GM18909 (cell line): ENCODE results near the gene C1orf115.
A peak's percentile ranks its signal among the peaks of the same experiment; 100 is the strongest.
"Not testable (repeated sequence)": the region's sequence is repeated elsewhere in the genome, so short reads cannot be mapped to it uniquely, and the experiment has no call there.

ENCODE experiments used
- ATAC-seq: cut with Tn5 transposase; IDR thresholded peaks from one replicate; pipeline ENCODE4 v1.9.1; 2021; ENCODE audit warnings: mild to moderate bottlenecking; ENCODE audit not compliant: unreplicated experiment, poor library complexity

Gene C1orf115

DNA sequence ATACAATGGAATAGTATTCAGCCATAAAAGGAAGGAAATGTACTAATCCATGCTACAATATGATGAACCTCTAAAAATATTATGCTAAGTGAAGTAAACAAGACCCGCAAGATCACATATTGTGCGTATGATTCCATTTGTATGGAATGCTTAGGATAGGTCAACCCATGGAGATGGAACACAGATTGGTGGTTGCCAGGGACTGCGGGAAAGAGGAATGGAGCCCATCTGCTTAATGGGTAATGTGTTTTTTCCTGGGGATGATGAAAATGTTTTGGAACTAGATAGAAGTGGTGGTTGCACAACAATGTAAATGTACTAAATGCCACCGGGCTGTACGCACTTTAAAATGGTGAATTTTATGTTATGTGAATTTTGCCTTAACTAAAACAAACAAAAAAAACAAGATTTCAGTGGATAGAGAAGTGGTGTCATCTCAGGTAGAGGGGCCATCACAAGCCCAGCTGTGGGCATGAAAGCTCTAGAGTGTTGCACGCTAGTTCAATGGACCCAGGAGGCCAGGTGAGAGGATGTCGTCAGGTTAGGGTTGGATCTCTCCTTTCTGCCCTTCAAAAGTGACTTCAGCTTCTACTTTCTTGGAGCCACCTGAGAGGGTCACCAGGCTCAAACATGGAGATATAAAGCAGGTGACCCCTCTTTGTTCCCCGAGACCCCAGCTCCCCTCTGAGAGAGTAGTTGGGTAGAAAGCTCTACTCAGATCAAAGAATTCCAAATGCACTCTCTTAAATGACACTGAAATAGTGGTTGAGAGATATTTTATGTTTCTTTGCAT is 2.5 kb downstream of the C1orf115 start:
- no peak for ATAC-seq

DNA sequence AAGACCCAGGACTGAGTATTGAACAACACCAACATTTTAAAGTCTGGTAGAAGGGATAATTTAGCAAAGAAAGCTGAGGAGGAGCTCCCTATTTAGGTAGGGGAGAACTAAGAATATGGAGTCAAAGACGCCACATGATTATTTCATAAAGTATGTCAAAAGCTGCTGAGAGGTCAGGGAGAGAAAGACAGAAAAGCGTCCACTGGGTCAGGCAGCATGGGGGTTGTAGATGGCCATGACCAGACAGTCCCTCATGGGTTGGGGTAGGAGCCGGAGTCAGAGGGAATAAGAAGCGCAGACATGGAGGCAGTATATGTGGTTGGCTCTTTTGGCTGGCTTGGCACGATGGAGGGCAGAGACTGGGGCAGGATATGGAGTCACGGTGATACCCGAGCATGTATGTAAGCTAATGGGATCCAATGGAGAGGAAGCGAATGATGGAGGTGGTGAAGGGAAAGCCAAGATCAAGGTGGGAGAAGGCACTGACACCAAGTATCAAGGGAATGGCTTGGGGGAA is 4.8 kb downstream of the C1orf115 start:
- ATAC-seq: no peak

DNA sequence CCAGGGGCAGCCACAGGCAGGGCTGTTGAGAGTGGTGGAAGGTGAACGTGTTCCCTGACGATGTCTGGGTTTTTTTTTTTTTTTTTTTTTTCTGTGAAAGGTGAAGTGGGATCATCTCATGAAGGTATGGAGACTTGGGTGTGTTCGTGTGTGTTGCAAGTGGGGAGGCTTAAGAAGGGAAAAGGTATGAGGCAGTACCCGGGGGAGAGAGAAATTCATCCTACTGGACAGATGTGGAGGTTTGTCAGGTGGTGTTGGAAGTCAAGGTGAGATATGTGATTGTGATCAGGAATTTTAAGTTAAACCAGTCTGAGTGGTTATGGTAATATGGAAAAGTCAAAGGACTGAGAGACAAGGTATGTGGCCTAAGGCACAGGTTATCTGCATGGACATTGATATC is 5.3 kb downstream of the C1orf115 start:
- no peak for ATAC-seq

DNA sequence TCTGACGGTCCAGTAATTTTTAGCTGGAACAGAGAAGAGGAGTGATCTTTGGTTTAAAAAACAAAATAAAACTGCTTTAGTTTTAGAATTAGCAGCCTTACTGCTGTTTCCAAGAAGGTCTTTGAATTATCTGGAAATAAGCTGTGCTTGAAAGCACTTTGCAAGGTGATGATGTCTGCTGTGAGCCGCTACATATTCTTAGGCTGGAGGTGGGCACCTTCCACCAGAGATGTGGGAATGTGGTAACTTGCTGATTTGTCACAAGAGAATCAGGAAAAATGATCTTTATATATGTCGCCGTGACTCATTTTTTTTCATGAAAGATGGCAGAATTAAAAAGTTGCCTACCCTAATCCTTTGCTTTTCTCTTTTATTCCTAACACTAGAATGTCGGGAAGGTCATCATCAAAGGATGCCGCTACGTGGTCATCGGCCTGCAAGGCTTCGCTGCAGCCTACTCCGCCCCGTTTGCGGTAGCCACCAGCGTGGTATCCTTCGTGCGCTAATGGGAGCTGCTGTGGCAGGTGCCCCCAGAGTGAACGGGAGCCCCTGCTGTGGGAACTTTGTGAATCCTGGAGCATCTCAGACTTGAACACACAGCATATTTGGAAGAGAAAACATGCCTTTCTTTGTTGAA is 6.2 kb downstream of the C1orf115 start:
- no peak for ATAC-seq

DNA sequence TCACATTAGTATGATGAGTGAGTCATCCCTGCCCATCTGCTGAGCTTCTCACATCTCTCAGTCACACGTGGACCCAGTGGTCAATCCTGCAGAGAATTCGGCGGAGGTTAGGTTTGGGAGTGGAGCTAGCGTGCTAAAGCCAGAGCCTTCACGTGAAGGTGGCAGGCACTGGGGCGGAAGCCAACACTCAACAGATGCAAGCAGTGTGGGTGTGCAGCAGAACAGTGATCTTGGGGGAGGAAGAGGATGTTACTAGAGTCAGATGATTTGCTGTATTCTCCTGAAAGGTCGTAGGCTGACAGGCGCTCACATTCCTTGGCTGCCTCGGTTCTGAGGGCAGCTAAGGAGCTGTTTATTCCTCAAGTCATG is 6.7 kb downstream of the C1orf115 start:
- ATAC-seq: no peak

DNA sequence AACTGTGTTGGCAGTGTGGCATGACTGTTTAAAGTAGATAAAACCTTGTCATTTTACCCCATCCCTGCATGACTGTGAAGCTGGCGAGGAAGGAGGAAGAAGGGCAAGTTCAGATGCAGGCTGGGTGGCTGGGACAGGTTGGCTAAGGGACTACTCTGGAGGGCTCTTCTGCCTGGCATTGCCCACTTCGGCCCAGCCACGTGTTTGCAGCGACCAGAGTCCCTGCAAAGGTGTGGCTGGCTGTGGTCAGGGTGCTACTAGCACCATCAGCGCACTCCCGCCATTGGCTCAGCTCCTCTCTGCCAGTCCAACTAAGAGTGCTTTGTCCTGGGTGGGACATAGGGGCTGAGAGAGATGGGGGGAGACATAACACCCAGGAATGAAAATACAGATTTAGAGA is 7.2 kb downstream of the C1orf115 start:
- no peak for ATAC-seq

DNA sequence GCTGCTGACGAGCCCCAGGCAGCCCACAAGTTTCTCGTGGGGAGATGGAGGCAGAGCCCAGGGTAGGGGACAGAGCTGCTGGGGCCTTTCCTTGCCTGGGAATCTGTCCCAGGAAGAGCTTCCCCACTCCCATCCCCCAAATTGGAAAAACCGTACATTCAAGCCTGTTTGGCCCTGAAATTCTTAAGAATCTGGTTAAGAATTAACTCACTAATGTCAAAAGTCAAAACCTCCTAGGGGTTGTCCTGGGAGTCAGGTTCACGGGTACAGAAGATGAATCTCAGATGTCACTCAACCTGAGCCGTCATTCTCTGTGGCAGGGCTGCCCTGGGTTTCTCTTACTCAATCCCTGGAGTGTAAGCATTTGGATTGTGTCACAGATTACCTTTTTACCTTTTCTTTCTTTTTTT is 8.4 kb downstream of the C1orf115 start:
- no peak for ATAC-seq

DNA sequence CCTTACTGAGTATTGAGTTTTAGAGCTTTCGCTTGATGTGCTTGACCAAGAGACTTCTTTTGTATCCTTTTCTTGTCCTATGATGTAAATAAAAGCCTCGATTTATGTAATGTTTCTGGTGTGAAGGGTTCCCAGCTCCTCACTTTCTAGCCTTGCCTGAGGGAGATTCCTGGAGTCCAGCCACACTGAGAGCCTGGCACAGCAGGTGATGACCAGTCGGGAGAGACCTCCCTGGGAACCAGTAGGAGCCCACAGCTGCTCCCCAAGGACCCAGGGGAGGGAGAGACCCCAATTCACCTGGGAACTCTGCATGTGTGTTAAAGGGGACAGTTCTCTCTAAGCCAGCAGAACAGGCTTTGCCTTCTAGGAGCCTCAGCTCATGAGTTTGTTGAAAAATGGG is 8.9 kb downstream of the C1orf115 start:
- ATAC-seq: no peak

DNA sequence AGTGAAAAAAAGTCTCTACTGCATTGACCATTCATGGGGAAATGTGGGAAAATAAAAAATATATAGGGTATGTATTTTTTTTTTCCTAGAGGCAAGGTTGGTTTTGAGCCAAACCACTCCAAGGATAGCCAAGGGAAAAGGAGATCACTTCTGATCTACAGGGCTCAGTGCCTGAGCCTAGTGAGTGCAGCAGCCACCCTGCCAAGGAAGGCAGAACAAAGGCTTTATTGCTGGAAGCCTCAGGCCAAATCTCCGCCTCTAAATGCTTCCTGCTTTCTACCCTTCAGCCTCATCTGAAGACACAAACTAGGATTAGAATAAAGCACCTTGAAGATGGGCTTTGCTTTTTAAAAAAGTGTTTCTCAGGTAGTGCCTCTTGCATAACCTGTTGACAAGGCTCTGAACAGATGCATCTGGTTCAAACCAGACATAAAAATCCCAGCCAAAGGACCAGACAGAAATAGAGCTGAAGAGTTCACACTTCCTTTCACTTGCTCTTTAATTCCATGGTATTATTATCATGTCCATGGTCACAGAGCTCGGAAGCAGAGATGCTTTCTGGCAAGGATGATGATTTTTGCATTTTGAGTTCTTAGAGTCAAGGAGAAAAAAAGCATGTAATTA is 10.5 kb downstream of the C1orf115 start:
- no peak for ATAC-seq

DNA sequence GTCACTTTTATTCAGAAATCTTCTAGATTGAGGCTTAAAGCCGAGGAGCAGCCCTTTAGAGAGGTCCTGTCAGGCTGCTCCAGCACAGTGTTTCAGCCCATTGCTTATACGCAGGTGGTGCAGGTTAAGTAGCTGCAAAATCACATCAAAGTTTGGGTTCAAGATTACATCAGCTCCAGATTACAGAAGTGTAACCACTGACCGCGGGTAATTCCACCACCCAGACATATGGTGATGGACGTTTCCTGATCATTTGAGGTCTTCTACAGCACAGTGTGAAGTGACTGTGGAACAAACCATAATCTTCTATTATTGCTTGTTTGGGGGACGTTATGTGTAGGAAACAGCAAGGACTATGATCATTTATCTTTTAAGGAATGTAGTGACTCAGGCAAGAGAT is 11.8 kb downstream of the C1orf115 start:
- peak; percentile 65 for ATAC-seq

DNA sequence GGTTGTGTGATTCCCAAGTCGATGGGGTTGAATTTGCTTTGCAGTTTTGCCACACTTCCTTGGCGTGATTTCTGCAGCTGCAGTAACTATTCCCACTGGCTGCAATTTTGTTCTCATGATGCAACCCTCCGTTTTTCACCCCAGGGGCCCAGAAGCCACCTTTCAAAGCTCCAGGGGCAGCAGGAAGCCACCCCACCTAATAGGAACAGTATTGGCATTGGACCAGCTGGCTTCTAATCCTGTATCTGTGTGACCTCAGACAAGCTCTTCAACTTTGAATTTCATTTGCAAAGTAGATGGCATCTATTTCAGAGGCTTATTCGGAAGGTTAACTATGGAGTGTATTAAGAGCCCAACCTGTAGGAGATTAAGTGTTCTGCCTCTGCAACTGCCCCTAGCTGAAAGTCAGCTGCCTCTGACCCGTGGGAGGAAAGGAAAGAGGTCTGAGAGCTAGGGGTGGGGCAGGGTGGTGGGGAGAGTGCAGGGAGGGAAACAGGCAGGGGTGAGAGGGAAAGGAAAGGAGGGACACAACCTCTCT is 12.6 kb downstream of the C1orf115 start:
- no peak for ATAC-seq

DNA sequence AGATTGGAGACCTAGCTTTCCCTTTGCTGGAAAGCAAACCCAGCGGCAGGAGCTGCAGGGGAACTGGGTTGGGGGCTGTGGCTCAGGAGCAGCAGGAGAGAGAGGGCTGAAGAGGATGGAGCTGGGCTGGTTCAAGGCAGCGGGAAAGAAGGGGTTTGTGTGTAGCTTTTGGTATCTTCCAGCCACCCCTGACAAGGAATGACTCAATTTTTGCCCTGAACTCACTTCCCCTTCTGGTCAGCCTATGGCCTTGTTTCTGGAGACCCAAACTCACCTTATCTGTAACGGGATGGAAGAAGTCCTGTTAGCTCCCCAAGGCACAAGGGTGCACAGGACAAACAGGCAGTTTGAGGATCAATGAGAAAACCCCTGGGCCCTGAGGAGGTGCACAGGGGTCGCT is 13.1 kb downstream of the C1orf115 start:
- ATAC-seq: no peak

DNA sequence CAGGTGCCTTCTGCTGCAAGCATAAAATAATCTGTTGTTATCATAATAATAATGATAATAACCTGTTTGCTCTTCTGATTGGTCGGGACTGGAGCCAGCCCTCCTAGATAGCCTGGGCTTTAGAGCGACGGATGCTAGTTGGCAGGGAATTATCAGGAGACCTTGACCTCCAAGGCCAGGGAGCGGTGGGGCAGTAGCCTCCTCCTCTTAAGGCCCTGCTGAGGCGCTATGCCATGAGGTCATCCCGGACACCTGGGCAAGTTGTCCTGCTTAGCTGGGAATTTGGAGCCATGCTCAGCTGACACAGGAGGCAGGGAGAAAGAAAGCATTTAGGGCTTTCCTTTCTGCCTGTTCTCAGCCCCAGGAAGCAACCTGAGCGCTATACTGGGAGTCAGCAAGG is 15.6 kb downstream of the C1orf115 start:
- no peak for ATAC-seq

DNA sequence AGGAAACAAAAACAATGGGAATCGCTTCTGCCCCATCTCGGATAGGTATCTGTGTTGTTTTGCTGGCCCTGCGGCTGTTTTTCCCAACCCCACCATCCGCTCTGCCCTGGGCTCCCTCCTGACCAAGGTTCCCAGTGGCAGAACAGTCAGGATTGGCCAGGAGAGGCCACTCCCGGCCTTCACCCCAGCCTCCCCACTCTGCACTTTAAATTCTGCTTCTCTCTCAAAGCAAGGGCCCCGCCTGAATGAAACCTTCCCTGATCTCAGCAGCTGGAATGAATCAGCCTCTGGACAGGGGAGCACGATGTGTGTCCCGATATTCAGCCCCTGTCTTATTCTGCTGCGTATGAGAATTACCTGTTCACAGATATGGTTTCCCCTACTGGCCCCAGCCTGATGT is 16.3 kb downstream of the C1orf115 start:
- no peak for ATAC-seq

DNA sequence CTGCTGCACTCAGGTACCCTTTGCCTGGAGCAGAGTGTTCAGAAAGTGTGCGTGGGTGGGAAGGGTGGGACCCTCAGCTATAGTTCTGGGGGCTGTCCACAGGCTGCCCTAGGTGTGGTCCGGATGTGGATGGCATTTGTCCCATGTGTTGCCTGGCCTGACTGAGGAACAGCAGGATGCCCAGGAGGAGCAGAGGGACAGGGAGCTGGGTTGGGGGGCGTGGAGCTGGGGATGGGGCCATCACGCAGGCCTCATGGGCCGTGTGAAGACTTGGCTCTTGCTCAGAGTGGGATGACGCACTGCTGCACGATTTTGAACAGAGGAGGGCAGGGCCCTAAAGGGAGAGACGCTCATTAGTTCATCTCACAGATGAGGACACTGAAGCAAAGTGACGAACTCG is 17.0 kb downstream of the C1orf115 start:
- ATAC-seq: no peak

DNA sequence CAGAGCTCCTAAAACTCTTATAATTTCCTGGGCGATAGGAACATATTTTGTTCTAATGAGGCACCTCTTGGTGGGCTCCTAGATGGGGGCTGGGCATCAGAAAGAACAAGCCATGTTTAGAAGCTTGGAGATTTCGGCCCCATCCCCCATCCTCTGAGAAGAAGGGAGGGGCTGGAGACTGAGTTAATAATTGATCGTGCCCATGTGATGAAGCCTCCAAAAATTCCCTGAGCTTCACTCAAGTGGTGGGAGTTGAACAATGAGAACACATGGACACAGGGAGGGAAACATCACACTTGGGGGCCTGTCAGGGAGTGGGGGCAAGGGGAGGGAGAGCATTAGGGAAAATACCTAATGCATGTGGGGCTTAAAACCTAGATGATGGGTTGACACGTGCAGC is 18.1 kb downstream of the C1orf115 start:
- no peak for ATAC-seq

DNA sequence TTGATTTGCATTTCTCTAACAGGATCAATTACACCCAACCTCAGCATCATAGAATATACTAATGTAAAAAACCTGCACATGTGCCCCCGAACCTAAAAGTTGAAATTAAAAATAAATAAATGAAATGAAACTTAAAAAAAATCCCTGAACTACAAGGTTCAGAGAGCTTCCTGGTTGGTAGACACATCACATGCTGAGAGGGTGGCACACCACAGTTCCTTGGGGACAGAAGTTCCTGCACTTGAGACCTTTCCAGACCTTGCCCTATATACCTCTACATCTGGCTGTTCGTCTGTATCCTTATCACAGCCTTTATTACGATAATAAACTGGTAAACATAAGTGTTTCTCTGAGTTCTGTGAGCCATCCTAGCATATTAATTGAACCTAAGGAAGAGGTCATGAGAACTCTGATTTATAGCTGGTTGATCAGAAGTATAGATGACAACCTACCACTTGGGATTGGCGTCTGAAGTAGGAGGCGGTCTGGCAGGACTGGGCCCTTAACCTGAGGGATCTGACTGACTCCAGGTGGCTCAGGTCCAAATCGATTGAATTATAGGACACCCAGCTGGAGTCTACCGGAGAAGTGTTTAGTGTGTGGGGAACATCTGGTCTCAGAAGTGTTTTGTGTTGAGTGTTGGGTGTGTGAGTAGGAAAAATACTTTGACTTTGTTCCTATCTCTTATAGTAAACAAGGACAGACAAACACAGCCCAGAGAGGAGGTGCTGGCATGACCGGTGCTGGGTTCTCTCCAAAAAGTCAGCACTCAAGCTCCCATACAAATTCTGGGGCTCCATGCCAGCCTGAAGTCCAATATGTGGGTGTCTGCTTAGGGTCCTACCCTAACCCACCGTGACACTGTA is 19.0 kb downstream of the C1orf115 start:
- ATAC-seq: no peak

DNA sequence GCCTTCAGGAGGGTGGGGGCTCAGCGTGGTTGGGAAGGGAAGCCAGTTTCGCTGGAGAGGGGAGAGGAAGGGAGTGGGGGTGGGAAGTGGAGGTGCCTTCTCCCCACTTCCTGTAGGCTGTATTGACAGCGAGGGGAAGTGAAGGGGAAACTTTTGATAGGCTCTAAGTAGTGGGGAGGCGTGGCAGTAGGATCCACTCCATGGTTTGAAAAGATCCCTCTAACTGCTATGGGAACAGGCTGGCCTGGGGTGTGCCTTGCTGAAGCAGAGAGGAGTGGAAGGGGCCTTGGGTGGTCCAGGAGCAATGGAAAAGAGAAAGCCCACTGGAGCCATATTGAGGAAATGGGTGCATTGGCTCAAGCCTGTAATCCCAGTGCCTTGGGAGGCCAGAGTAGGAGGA is 20.2 kb downstream of the C1orf115 start:
- ATAC-seq: no peak

DNA sequence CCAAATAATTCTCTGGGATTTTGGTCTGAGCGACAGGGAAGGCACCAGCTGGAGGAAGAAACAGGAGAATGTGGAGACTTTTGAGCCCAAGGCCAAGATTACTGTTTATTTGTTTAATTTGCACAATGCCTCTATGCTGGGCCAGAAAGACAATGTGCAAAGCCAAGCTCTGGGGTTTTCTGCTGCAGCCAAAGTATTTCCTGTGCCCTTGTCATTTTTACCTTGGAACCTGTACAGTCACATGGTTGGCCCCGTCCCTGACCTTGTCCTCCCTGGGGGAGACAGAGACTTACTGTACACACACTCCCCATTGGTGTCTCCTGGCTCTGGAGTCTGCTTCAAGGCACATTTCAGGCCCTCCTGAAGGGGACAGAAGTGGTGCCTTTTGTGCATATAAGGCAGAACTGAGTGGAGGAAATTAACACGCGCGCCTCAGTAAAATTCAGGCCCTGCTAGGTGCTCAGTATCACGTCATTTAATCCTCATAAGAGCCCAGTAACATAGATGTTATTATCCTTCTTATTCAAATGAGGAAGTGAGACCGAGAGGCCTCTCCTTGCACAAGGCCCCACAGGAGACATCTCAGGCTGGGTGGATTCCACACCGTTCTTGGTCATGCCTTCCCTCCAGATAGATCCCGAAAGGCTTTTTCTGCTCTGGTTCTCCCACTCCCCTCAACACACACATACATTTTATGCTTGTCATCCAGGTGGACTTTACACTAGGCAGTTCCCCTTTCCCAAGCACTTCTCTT is 21.1 kb downstream of the C1orf115 start:
- peak; percentile 85 for ATAC-seq

DNA sequence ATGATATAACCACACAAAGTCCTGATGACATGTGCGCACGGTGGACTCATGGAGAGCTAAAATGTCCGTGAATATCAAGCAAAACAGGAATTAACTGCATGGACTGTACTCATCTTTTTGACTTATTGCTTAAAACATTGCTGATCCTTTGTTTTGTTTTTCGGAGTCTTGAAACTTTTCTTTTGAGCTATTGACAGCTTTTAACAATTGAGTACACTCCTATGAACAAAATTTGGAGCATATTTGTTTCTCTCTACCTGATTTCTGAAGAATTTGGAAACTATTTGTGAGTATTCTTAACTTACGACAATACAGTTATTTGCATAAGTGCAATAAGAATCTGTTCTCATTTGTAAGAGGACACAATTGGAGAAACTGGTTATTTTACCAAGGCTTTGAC is 25.8 kb downstream of the C1orf115 start:
- ATAC-seq: not testable (repeated sequence)
